HG02623 (cell line): ENCODE results near the gene PDZK1IP1.
"Not testable (repeated sequence)": the region's sequence is repeated elsewhere in the genome, so short reads cannot be mapped to it uniquely, and the experiment has no call there.

ENCODE experiments used
- ATAC-seq: cut with Tn5 transposase; IDR thresholded peaks from one replicate; pipeline ENCODE4 v1.9.1; 2021; ENCODE audit warnings: moderate library complexity; ENCODE audit not compliant: unreplicated experiment

Gene PDZK1IP1

GRCh38 chr1:47223921-47224675 lies 34.3 kb upstream of the PDZK1IP1 start:
- ATAC-seq = no peak

DNA sequence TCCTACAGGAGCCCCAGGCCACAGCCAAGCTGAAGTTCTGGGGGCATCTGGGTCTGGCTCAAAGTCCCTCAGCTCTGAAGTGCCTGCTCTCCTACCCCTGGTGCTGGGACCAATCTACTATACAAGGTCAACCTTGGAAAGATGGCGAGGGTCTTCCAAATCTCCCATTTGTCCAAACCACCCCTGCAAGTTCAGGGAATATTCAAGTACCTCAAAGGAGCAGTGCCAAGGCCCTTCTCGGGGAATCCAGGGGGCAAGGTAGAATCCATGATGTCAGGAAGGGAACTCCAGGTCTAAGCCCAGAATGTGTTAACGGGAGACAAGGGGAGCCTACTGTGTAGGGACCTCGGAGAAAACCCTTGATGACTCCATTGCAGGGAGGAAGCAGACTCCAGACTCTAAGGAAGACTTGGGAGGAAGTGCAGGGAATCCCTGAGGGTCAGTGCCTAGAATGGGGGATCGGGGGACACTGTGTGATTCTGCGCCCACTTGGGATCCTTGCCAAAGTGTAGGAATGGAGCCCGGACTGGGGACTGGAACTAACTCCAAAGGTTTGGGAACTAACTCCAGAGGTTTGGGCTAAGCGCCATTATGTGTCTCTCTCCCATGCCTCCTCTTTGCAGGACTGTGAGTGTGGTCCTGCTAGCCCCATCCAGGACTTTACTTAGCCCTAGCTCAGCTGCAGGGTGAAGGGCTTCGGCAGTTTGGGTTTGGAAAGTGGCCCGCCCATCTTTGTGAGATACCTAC lies 33.5 kb upstream of the PDZK1IP1 start:
- ATAC-seq = no peak

- ATAC-seq = no peak
Observed at GRCh38 chr1:47222476-47222875, 32.6 kb upstream of the PDZK1IP1 start.

- no peak for ATAC-seq
Observed at GRCh38 chr1:47219590-47220220, 29.9 kb upstream of the PDZK1IP1 start.

DNA sequence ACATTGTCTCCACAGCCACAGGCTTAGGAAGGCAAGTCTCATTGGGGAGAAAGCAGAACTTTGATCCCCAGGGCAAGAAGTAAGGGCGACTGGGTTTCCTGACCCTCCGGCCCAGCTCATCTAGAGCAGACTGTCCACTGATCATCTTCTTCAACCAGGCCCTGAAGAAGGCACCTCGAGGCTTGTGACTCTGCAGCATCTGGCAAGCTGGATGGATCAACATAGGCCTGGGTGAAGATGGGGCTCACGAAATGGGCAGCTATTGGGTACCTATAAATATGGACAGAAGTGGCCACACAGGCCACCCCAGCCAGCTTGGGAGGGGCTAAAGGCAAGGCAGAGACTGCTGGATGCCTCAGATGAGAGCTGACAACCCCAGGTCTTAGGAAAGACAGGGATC lies 29.2 kb upstream of the PDZK1IP1 start:
- no peak for ATAC-seq

- no peak for ATAC-seq
Observed at GRCh38 chr1:47216278-47217059, 26.6 kb upstream of the PDZK1IP1 start.

DNA sequence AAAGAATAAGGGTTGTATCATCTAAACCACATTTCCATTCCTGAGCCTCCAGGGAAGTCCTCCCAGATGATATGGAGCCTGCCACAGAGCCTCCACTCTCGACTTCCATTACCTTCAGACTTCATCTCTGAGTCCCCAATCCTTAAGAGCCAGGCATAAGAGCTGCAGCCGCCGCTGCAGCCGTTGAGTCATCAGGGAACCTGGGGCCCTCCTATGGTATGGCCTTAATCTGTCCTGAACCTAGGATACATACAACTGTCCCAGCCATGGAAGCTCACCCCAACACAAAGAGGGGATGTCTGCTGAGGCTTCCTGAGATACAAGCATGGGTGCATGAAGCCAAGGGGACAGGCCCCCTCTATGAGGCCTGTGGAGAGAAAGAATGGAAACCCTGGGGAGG lies 25.9 kb upstream of the PDZK1IP1 start:
- ATAC-seq = no peak

DNA sequence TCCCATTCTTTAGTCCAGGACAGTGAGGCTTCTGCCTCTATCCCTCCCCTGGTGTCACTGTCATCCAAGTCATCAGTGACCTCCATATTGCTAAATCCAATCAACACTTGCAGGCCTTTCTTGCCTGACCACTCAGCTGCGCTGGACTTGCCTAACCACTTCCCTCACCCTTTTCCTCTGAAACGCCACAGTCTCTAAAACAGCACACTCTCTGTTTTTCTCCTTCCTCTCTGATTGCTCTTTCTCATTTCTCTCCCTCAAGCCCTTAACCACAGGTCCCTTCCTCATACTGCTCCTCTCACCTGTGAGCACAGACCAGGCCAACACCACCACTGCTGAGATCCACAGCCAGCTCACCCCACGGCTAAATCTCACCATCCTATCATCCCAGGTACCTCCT lies 24.7 kb upstream of the PDZK1IP1 start:
- ATAC-seq = no peak

DNA sequence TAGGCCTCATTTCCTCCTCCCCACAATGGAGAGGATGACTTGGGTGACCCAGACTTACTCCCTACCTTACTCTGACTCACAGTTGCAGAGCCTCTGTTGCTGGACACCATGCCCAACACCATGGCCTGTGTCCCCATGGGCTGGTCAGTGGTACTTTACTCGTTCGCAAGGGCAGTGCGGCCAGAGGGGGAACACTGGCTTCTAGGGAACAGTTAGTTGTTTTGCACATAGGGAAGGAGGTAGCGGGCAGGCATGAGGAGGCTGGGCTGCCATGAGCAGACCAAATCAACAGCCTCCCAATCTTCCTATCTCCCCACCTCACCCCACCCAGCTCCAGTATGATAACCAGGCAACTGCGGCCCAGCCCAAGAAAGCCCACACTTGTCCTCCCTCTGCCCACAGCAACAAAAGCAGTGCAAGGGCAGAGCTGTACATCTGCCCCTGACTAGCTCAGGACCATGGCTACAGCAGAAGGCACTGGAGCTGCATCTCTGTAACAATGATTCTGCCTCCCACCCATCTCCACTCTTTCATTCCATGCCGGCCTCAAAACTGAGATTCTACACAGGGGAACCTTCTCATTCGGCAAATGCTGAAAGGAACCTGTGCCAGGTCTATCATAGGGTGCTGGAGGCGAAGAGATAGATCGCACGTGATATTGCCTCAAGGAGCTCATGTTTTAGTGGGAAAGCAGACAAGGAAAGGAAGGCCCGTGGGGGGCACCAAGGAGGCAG lies 23.6 kb upstream of the PDZK1IP1 start:
- no peak for ATAC-seq

DNA sequence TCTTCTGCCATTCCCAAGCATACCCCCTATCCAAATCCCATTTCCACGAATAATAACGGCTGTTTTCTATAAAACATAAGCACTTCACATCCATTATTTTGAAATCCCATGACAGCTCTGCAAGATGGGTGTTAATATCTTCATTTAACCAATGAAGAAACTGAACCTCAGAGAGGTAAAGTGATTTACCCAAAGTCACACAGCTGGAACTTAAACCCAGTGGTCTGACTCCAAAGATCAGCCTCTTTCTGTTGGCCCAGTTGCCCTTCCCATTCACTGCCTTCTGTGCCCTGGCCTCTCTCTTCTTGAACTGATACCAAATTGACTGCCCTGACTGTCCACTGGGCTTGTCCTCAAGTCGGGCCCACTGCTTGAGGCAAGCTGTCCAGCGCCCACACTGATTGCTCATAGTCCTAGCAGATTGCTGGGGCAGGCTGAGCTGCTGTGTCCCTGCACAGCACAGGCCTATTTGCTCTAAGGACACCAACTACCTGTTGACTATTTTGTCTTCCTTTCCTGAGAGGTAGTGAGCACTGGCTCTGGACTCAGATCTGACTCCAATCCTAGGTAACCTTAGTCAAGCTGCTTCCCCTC lies 22.9 kb upstream of the PDZK1IP1 start:
- ATAC-seq = no peak

GRCh38 chr1:47211796-47212269 lies 22.0 kb upstream of the PDZK1IP1 start:
- ATAC-seq = no peak

- no peak for ATAC-seq
Observed at GRCh38 chr1:47210666-47211065, 20.8 kb upstream of the PDZK1IP1 start.

- peak; percentile 55 for ATAC-seq
Observed at GRCh38 chr1:47209725-47210325, 20.0 kb upstream of the PDZK1IP1 start.

GRCh38 chr1:47209091-47209490 lies 19.3 kb upstream of the PDZK1IP1 start:
- no peak for ATAC-seq

GRCh38 chr1:47208374-47208850 lies 18.6 kb upstream of the PDZK1IP1 start:
- ATAC-seq = no peak

GRCh38 chr1:47207803-47208373 lies 18.1 kb upstream of the PDZK1IP1 start:
- ATAC-seq = no peak

GRCh38 chr1:47205918-47206317 lies 16.1 kb upstream of the PDZK1IP1 start:
- ATAC-seq = no peak

- not testable (repeated sequence) for ATAC-seq
Observed at GRCh38 chr1:47203504-47203903, 13.7 kb upstream of the PDZK1IP1 start.

- ATAC-seq = no peak
Observed at GRCh38 chr1:47201179-47201578, 11.3 kb upstream of the PDZK1IP1 start.
